Measurements from ENCODE around the gene AKR1A1. TPM values are rescaled to one million over a fixed set of nuclear protein-coding genes. Genes with fewer than 3 reads are reported as not detected.
"Not testable (repeated sequence)": the region's sequence is repeated elsewhere in the genome, so short reads cannot be mapped to it uniquely, and the experiment has no call there.

AKR1A1 gene
- polyA plus RNA-seq, 1 experiment, result 188 TPM

DNA sequence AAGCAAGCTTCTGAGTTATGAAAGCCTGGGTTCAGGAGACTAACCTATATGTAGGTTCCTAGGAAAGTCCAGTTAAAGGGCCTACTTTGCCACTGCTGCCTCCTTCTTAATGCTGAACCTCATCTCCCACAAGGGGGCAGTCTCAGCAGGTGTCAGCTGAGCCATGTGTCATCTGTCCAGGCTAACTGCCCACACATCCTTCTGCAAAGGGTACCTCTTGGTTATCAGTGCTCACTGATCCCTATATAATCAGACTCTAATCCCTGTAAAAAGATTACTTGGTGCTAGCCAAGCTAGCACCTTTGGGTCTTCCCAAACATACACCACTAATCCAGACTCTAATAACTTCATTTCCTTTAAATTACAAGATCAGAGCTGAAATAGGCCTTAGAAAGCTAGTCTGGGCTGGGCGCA, 38.0 kb upstream of the AKR1A1 start:
- ChIA-PET CTCF (interaction anchor here (0.8 to 4.1 kb wide), 13 partner anchors 9 to 516 kb away, joined by 3 to 60 read pairs (median 5); partner anchors contain the start of genes AKR1A1 and PRDX1), POLR2A (interaction anchor here (0.6 kb wide), 1 partner anchor 156 kb away, joined by 4 read pairs; no protein-coding TSS in a partner anchor)
- peaks cover 32% of the 10 kb centered on the region for H3K36me3 ChIP-seq (ENCODE audit: control insufficient read depth, insufficient read depth, low read length)
- TF ChIP-seq, protein P1, sequence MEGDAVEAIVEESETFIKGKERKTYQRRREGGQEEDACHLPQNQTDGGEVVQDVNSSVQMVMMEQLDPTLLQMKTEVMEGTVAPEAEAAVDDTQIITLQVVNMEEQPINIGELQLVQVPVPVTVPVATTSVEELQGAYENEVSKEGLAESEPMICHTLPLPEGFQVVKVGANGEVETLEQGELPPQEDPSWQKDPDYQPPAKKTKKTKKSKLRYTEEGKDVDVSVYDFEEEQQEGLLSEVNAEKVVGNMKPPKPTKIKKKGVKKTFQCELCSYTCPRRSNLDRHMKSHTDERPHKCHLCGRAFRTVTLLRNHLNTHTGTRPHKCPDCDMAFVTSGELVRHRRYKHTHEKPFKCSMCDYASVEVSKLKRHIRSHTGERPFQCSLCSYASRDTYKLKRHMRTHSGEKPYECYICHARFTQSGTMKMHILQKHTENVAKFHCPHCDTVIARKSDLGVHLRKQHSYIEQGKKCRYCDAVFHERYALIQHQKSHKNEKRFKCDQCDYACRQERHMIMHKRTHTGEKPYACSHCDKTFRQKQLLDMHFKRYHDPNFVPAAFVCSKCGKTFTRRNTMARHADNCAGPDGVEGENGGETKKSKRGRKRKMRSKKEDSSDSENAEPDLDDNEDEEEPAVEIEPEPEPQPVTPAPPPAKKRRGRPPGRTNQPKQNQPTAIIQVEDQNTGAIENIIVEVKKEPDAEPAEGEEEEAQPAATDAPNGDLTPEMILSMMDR (IDR thresholded peaks at IDR 0.05; ENCODE audit: insufficient read depth, low read depth, low read length), result peak; percentile 75
- H3K4me3 ChIP-seq (ENCODE audit: low read depth, low read length), result no peak overlapping the region
- DNase-seq (ENCODE audit: low read depth), result no peak
- H3K27me3 ChIP-seq (ENCODE audit: control insufficient read depth, insufficient read depth, low read length), result no peaks in the 10 kb centered on the region

DNA sequence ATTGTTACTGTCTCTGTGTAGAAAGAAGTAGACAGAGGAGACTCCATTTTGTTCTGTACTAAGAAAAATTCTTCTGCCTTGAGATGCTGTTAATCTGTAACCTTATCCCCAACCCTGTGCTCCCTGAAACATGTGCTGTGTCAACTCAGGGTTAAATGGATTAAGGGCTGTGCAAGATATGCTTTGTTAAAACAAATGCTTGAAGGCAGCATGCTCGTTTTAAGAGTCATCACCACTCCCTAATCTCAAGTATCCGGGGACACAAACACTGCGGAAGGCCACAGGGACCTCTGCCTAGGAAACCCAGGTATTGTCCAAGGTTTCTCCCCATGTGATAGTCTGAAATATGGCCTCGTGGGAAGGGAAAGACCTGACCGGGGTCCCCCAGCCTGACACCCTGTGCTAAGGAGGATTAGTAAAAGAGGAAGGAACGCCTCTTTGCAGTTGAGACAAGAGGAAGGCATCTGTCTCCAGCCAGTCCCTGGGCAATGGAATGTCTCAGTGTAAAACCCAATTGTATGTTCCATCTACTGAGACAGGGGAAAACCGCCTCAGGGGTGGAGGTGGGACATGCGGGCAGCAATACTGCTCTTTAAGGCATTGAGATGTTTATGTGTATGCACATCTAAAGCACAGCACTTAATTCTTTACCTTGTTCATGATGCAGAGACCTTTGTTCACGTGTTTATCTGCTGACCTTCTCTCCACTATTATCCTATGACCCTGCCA, 36.9 kb upstream of the AKR1A1 start:
- H3K36me3 ChIP-seq (ENCODE audit: control insufficient read depth, insufficient read depth, low read length), result peaks cover 35% of the 10 kb centered on the region
- H3K27me3 ChIP-seq (ENCODE audit: control insufficient read depth, insufficient read depth, low read length); POLR2A ChIA-PET; DNase-seq (ENCODE audit: low read depth); H3K4me3 ChIP-seq (ENCODE audit: low read depth, low read length): not testable (repeated sequence)
- CTCF ChIA-PET, result interaction anchor here (0.6 to 4.1 kb wide), 11 partner anchors 8 to 781 kb away, joined by 3 to 60 read pairs (median 5); partner anchors contain the start of genes AKR1A1 and PRDX1

DNA sequence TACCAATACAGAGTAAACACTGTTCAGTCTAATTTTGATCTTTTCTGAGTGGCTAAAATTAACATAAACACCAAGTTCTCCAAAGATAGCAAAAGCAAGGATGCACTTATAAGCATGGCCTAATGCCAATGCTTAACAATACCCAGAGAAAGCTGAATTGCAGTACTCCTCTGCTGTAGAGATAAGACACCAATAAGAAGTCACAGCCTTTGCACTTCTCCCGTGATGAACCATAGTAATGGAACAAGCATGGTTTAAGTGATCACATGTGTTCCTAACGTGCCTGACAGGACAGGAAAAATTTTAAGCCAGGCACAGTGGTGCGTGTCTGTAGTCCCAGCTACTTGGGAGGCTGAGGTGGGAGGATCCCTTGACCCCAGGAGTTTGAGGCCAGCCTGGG, 34.6 kb upstream of the AKR1A1 start:
- TF ChIP-seq, protein P1 (IDR thresholded peaks at IDR 0.05; ENCODE audit: insufficient read depth, low read depth, low read length), result no peak
- H3K36me3 ChIP-seq (ENCODE audit: control insufficient read depth, insufficient read depth, low read length), result peaks cover 23% of the 10 kb centered on the region
- ChIA-PET CTCF (interaction anchor here (4.7 kb wide), 1 partner anchor 54 kb away, joined by 32 read pairs; no protein-coding TSS in a partner anchor), POLR2A (no interaction called here)
- H3K4me3 ChIP-seq (ENCODE audit: low read depth, low read length), result no peak overlapping the region
- DNase-seq (ENCODE audit: low read depth), result no peak
- no peaks in the 10 kb centered on the region for H3K27me3 ChIP-seq (ENCODE audit: control insufficient read depth, insufficient read depth, low read length)

DNA sequence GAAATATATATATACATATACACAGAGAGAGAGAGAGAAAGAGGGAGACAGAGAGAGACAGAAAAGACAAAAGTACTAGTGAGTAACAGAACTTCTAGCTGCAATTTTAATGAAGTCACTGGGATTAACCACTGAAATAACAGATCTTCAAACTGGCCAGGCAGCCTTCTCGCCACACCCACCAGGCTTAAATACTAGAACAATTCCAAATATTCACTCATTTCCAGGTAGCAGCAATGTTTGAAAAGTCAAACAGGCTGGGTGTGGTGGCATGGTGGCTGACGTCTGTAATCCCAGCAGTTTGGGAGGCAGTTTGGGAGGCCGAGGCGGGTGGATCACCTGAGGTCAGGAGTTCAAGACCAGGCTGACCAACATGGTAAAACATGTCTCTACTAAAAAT, 34.2 kb upstream of the AKR1A1 start:
- peaks cover 21% of the 10 kb centered on the region for H3K36me3 ChIP-seq (ENCODE audit: control insufficient read depth, insufficient read depth, low read length)
- POLR2A ChIA-PET, result no interaction called here

DNA sequence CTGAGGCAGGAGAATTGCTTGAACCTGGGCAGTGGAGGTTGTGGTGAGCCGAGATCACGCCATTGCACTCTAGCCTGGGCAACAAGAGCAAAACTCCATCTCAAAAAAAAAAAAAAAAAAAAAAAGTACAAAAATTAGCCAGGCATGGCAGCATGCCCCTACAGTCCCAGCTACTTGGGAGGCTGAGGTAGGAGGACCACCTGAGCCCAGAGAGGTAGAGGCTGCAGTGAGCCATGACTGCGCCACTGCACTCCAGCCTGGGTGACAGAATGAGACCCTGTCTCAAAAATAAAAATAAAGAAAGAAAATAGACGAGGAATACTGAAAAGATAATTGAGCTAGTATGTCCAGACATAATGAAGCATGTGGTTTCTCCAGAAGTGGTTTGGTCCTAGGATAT, 32.3 kb upstream of the AKR1A1 start:
- not testable (repeated sequence) for H3K4me3 ChIP-seq (ENCODE audit: low read depth, low read length); H3K27me3 ChIP-seq (ENCODE audit: control insufficient read depth, insufficient read depth, low read length); DNase-seq (ENCODE audit: low read depth)
- peaks cover 12% of the 10 kb centered on the region for H3K36me3 ChIP-seq (ENCODE audit: control insufficient read depth, insufficient read depth, low read length)
- ChIA-PET CTCF (interaction anchor here (0.6 to 4.7 kb wide), 6 partner anchors 10 to 506 kb away, joined by 3 to 32 read pairs (median 3); partner anchors contain the start of genes CCDC163 and MMACHC), POLR2A (interaction anchor here (0.5 kb wide), 1 partner anchor 15 kb away, joined by 4 read pairs; no protein-coding TSS in a partner anchor)

More for the DNA sequence above, 34.2 kb upstream of the AKR1A1 start:
- H3K27me3 ChIP-seq (ENCODE audit: control insufficient read depth, insufficient read depth, low read length), result no peaks in the 10 kb centered on the region
- H3K4me3 ChIP-seq (ENCODE audit: low read depth, low read length), result no peak overlapping the region
- TF ChIP-seq, protein P1 (IDR thresholded peaks at IDR 0.05; ENCODE audit: insufficient read depth, low read depth, low read length), result no peak
- no peak for DNase-seq (ENCODE audit: low read depth)
- CTCF ChIA-PET, result interaction anchor here (4.7 kb wide), 1 partner anchor 53 kb away, joined by 32 read pairs; no protein-coding TSS in a partner anchor

DNA sequence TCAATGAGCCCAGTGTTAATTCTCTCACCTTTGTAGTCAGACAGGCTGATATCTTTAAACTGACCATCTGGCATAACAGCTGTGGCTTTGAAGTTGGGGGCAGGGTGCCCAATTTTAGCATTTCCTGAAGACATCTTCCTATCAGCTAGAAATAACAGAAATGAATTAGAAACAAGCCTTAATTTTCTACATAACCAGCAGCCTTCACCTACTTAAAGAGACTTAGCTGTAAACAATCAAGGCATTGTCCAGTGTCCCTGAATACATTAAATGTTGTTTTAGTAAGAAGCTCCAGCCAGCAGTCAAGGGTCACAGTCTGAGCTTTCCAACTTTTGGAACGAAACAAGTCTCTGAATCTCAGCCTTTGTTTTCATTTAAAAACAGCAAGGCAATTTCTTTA, 31.7 kb upstream of the AKR1A1 start:
- peaks cover 12% of the 10 kb centered on the region for H3K36me3 ChIP-seq (ENCODE audit: control insufficient read depth, insufficient read depth, low read length)
- no peaks in the 10 kb centered on the region for H3K27me3 ChIP-seq (ENCODE audit: control insufficient read depth, insufficient read depth, low read length)
- no peak overlapping the region for H3K4me3 ChIP-seq (ENCODE audit: low read depth, low read length)
- no peak for DNase-seq (ENCODE audit: low read depth)
- POLR2A ChIA-PET, result interaction anchor here (0.5 kb wide), 1 partner anchor 14 kb away, joined by 4 read pairs; no protein-coding TSS in a partner anchor
- CTCF ChIA-PET, result interaction anchor here (0.6 to 4.7 kb wide), 5 partner anchors 10 to 506 kb away, joined by 3 to 32 read pairs (median 3); partner anchors contain the start of genes CCDC163 and MMACHC
- TF ChIP-seq, protein P1 (IDR thresholded peaks at IDR 0.05; ENCODE audit: insufficient read depth, low read depth, low read length), result no peak

DNA sequence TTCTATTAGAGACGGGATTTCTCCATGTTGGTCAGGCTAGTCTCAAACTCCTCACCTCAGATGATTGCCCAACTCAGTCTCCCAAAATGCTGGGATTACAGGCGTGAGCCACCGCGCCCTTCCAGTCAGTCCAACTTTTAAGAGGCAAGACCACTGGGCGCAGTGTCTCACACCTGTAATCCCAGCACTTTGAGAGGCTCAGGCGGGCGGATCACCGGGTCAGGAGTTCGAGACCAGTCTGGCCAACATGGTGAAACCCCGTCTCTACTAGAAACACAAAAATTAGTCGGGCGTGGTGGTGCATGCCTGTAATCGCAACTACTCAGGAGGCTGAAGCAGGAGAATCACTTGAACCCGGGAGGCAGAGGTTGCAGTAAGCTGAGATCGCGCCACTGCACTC, 30.9 kb upstream of the AKR1A1 start:
- not testable (repeated sequence) for H3K27me3 ChIP-seq (ENCODE audit: control insufficient read depth, insufficient read depth, low read length); H3K4me3 ChIP-seq (ENCODE audit: low read depth, low read length); H3K36me3 ChIP-seq (ENCODE audit: control insufficient read depth, insufficient read depth, low read length); DNase-seq (ENCODE audit: low read depth)
- POLR2A ChIA-PET, result interaction anchor here (0.6 to 0.7 kb wide), 2 partner anchors 559 to 768 kb away, joined by 4 to 26 read pairs; no protein-coding TSS in a partner anchor
- CTCF ChIA-PET, result interaction anchor here (4.7 kb wide), 1 partner anchor 50 kb away, joined by 32 read pairs; no protein-coding TSS in a partner anchor

Measured in BJ (cell line).